HG03571 (cell line): ENCODE measurements around the gene GSDME.
"Not testable (repeated sequence)": the region's sequence is repeated elsewhere in the genome, so short reads cannot be mapped to it uniquely, and the experiment has no call there.

ENCODE experiments used
- ATAC-seq: cut with Tn5 transposase; IDR thresholded peaks from one replicate; pipeline ENCODE4 v1.9.1; 2021; ENCODE audit not compliant: unreplicated experiment

Gene GSDME

GRCh38 chr7:24757353-24758275 is at the start of gene GSDME:
Gene GSDME (minus strand): TSS chr7:24757464. CDS start chr7:24749774, 7,690 bp downstream.
- ATAC-seq, result peak; percentile 62

GRCh38 chr7:24802300-24802699 is 45.0 kb upstream of the GSDME start:
- ATAC-seq, result no peak

DNA sequence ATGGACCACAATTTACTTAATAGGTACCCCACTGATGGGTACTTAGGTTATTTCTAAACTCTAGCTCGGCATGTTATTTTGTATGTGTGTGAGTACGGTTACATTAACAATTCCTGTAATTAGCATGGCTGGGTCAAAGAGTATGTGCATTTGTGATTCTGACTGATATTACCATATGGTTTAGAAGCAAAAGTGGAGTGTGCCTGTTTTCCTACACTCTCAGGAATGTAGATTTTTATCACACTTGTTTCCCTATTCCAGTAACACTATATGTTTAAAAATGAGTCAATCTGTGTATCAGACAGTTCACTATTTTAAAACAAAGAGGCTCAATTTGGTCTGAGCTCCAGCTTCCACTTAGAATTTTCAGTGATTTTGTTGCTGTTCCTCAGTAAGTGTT is 44.6 kb upstream of the GSDME start:
- no peak for ATAC-seq

DNA sequence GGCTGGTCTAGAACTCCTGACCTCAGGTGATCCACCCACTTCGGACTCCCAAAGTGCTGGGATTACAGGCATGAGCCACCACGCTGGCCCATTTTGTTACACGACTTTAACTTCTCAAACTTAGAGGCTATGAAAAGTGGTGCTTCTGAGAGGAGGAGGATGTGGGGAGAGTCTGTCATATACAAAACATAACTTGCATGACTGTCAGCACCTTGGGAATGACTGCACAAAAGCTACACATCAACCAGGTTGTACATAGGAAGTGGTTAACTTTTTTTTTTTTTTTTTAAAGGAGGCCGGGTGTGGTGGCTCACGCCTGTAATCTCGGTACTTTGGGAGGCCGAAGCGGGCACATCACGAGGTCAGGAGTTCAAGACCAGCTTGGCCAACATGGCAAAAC is 43.4 kb upstream of the GSDME start:
- ATAC-seq, result no peak

DNA sequence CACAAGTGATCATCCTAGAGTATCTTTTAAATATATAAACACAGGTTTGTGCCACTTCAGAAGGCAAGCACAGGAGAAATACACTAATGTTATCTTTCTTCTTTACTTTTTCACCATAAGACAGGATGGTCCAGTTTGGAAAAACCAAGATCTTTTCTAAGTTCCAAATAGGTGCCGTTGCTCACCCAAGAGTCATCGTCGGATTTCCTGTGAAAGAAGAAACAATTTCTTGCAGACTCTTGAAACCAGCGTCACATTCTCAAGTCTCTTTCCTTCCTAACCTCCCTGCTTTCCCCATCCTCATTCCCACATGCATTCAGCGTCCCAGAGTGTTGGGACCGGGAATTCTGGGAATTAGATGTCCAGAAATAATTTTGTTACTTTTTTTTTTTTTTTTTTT is 42.8 kb upstream of the GSDME start:
- no peak for ATAC-seq

DNA sequence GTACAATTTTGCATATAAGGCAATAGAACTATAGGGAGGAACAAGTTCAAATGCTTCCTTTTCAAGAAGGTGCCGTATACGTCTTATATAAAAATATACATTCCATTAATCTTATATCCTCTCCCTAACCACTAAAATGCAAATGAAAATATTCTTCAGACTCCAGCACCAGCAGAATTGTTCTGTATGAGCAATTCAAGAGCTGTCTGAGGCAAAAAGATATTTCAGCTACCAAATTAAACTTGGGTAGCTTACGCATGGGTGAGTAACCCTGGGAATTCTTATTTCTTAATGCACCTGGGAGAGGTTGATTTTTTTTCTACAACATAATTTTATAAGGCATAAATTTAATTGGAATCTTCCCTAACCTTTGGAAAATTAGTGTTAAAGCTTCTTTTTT is 42.2 kb upstream of the GSDME start:
- ATAC-seq, result no peak

DNA sequence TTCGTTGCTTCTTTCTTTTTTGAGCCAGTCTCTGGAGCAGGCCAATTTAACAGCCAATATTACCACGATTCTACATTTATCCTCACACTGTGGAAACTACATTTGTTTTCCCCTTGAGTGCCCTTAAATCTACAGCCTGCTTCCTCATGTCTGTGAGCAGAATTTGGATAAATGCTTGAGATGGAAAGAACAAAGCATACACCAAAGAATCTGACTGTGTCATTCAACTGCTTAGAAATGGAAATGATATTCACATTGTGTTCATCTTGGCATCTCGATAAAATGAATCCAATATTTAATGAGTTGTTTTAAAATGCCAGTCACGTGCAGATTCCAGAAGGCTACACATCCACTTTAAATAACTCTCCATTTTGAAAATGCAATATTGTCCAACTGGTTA is 41.0 kb upstream of the GSDME start:
- no peak for ATAC-seq

- ATAC-seq, result no peak
Observed at GRCh38 chr7:24797270-24797669, 40.0 kb upstream of the GSDME start.

GRCh38 chr7:24795407-24795767 is 38.1 kb upstream of the GSDME start:
- ATAC-seq, result no peak

GRCh38 chr7:24794751-24795406 is 37.6 kb upstream of the GSDME start:
- not testable (repeated sequence) for ATAC-seq

DNA sequence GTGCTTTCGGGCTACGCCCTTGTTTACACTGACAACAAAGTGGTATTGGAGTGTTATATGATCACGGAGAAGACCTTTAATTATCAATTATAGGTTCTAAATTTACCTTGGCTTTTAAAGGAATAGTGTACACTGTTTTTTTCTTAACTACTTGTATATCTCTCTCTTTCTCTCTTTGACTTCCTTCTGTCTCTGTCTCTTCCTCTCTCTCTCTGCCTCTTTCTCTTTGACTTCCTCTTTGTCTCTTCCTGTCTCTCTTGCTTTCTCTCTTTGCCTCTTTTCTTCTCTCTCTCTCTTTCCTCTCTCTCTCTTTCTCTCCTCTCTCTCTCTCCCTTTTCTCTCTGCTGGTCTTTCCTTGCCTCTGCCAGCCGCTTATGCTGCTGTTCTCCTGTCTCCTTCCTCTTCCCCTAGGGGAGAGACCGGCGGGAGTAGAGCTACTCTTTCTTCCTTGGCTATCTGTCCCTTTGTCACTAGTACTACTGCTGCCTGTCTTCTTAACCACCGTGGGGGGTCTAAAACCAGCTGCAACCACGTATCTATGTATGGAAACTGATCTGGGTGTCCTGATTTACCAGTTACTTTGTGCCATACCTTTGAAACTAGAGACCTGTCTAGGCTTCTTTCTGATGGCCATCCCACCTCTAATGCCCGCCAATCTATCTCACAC is 36.9 kb upstream of the GSDME start:
- no peak for ATAC-seq

DNA sequence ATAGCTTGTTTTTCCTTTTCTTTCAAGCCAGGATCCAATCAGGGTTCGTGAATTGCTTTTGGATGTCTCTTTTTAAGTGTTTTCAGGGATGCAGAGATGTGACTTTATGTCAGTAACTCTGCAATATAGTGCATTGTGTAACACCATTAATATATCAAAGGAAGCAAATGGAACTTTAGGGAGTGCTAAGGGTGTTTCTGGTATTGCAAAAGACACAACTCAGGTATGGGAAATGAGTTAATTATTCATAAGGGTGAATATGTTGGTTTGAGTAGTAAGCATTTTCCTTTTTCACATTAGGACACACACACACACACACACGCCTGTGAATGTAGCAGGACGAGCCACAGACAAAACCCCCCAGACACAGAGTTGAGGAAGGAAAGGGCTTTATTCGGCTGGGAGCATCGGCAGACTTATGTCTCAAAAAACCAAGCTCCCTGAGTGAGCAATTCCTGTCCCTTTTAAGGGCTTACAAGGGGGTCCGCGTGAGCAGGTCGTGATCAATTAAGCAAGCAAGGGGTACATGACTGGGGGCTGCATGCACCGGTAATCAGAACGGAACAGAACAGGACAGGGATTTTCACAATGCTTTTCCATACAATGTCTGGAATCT is 31.8 kb upstream of the GSDME start:
- ATAC-seq, result no peak

DNA sequence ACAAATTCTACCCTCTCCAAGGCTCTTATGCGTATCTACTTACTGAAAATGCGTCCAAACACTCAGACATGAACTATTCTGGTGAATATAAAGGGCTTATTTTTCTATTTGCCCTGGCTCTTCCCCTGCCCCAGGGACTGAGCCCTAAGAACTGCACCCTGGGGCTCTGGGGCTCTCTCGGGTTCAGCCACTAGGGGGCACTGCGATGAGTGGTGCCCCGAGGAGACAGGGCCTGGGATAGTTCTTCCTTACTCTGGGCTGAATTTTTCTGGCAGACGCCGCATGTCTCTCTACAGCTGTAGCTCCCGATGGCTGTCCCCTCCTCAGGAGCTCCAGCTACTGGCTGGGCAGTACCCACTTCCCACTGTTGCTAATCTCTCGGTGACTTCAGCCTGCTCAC is 30.8 kb upstream of the GSDME start:
- ATAC-seq, result no peak

GRCh38 chr7:24786941-24787340 is 29.7 kb upstream of the GSDME start:
- no peak for ATAC-seq

DNA sequence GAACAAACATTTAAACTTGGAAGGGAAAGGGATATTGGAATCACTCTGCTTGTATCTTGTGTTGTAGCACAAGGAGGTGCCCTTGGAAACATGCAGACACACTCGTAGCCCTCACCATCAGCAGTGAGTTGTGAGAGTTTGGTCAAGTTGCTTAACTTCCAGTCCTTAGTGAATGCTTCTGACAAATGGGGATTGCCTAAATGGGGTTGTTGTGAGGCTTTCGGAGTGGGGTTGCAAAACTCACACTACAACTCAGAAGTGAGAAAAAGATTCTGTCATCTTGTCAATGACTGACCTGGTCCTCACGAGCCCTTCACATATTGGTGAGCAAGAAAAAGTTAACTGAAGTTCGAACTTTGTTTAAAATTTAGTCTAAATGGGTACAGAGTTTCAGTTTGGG is 29.0 kb upstream of the GSDME start:
- no peak for ATAC-seq

- no peak for ATAC-seq
Observed at GRCh38 chr7:24784277-24784676, 27.0 kb upstream of the GSDME start.

DNA sequence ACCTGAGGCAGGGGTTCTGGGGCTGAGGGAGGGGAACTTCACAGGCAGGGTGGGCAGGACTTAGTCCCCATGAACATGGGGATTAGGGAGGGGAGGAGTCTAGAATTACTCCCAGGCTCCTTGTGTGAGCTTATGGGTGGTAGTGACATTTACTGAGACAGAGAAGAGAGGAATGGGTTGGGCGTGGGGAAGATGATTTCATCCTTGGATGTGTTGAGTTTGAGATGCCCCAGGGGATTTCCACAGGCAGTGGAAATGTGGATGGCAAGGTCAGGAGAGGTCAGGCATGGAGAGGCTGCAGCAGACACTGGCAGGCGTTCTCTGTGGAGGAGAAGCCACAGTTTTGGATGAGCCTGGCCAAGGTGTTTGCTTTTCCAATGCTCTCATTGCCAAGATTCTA is 26.4 kb upstream of the GSDME start:
- no peak for ATAC-seq

DNA sequence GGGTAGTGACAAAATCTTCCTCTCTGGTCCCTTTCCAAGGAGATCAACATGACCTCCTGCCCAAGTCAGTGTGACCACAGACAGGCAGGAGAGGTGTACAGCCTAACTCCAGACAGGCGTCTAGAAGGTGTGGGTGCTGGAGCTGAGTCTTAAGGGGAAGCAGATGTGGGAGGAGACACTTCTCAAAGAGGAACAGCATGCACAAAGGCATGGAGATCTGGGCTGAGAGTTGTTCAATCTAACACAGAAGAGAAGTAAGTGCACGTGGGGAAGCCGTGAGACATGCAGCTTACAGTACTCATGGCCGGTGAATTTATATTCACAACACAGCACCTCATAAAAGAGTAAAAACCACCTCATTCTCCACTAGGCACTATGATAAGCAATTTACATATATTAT is 23.8 kb upstream of the GSDME start:
- ATAC-seq, result no peak

DNA sequence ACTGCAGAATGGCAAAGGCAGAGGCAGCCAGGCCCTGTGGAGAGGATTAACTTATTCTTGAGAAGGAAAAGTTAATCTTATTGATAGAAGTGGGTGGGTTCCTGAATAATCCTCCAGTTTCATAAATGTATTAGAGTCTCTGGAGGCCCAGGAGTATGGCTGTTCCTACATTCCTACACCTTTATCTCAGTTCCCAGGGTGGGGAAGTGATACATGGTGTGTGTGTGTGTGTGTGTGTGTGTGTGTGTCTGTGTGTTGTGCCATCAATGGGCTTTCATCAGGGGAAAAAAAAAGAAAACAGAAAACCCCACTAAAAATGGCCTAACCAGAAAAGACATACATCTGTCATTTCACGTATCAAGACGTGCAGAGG is 22.0 kb upstream of the GSDME start:
- ATAC-seq, result no peak

DNA sequence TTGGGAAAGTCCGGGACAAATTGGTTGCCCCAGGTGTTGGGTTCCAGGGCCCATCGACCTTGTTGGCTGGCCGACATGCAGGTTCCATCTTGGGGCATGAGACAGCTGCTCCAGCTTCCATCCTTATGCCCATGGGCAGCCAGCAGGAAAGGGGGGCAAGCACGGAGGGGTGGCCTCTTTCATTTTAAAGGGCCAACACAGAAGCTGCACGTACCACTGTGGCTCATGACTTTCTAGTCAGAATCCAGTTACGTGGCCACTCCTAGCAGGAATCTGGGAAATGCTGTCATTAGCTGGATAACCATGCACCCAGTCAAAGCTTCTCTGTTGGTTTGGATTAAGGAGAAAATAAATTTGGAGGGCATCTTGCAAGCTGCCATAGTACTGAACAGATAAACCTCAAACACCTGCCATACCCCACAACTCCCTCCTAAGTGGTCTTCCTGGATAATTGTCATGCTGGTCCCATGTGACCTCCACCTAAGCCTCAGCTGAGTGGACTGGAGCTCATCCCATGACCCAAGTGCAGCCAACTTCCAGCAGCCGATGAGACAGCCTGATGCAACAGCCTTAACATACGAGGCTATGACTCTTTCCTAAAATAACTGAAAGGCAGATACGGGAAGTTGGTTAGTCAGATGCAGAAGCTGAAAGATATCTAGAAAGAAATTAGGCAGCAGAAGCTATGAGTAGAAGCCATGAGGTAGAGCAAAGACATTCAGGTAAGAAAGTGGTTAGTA is 21.4 kb upstream of the GSDME start:
- ATAC-seq, result peak; percentile 77

DNA sequence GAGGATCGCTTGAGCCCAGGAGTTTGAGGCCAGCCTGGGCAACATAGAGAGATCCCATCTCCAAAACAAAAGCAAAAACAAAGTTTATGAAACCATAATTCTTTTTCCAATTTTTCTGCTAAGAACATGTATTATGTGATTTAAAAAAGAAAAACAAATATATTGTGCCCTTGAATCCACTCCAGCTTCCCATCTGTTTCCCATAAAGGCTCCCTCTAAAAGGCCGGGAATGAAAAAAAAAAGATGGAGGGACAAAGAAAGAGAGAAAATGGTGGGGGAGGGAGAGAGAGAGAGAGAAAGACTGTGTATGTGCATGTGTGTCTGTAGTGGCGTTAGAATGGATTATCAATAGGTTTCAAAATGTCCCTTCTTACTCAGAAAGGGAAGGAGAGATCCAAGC is 20.5 kb upstream of the GSDME start:
- ATAC-seq, result no peak
